Measurements from ENCODE around the gene LRRC34.

Gene LRRC34

DNA sequence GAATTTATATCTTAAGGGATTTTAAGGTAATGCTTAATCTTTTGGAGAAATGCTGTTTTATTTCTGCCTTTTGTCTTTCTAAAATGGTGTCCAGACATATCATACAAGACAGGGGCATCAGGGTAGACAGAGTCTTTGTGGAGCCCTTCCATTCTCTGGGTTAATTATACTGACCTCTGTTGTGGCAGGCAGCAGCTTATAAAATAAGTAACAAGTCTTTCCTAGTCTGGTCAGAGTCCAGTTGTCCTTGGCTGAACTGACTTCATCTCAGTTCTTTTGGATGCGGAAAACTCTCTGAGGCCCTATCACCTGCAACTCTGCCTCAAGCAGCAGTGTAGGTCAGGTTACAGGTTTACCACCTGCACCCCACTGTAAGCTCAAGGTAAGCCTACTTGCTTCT is 20.3 kb downstream of the LRRC34 start:
- Histone ChIP-seq H3K4me1 (ENCODE audit: control extremely low read depth in 1 of 4, control insufficient read depth in 4 of 4, insufficient read depth in 4 of 4, low read length in 3 of 4) (no peaks in the 10 kb centered on the region), H3K27ac (ENCODE audit: insufficient read depth in 1 of 2, low read depth in 1 of 2, low read length in 2 of 2, poor library complexity in 1 of 2, severe bottlenecking in 2 of 2) (no peak overlapping the region), H3K9me3 (ENCODE audit: control extremely low read depth in 1 of 5, control insufficient read depth in 4 of 5, insufficient read depth in 2 of 5, low read depth in 1 of 5, low read length in 4 of 5) (no peaks in the 10 kb centered on the region), H3K27me3 (replicated peaks in 2 of 5; ENCODE audit: control insufficient read depth in 4 of 5, insufficient read depth in 5 of 5, low read length in 4 of 5) (no peaks in the 10 kb centered on the region), H3K36me3 (ENCODE audit: control insufficient read depth in 4 of 4, insufficient read depth in 4 of 4, low read length in 3 of 4) (peaks cover 6 to 17% (median 11%) of the 10 kb centered on the region in 4 experiments), H3K4me3 (ENCODE audit: control insufficient read depth in 1 of 7, extremely low read depth in 1 of 7, insufficient read depth in 4 of 7, low read depth in 2 of 7, low read length in 6 of 7) (no peak overlapping the region)
- ChIA-PET POLR2A (no interaction called here), CTCF (no interaction called here)
- WGBS (ENCODE audit: insufficient coverage), result 91% methylated on average over 1 of the region's 1 CpG
- no peak for DNase-seq

DNA sequence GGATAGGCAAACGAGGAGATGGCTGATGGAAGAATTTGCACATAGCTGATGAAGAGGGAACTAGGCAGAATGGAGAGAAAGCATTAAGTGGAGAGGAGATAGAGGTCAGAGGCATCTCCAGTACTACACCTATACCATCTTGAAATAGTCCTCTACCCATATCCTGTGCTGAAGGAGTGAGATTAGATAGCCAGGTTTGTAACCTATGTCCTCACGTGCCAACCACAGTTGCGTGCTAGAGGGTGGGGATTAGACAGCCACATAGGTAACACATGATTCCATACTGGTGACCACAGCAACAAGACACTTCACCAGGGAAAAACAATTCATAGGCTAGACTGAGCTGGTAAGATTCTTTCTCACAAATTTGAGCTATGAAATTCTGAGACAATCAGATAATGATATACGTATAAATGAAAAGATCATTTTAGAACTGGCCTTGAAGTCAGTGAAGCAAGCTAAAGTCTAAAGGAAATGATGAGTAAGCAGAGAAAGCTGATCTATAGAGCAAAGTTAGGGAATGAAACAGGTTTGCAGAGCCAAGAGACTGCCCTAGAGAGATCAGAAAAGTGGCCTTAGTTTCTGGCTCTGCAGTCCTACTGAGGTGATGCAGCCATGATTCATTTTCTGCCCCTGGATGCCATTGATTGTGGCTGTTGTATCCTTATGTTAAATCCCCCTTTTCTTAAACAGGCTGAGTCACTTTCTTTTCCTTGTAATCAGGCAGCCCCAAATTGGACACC is 21.8 kb downstream of the LRRC34 start:
- no peaks in the 10 kb centered on the region for H3K27me3 ChIP-seq (replicated peaks in 2 of 5; ENCODE audit: control insufficient read depth in 4 of 5, insufficient read depth in 5 of 5, low read length in 4 of 5)
- POLR2A ChIA-PET, result no interaction called here
- peaks cover 11 to 31% (median 20%) of the 10 kb centered on the region in 4 experiments for H3K36me3 ChIP-seq (ENCODE audit: control insufficient read depth in 4 of 4, insufficient read depth in 4 of 4, low read length in 3 of 4)
- H3K4me1 ChIP-seq (ENCODE audit: control extremely low read depth in 1 of 4, control insufficient read depth in 4 of 4, insufficient read depth in 4 of 4, low read length in 3 of 4), result no peaks in the 10 kb centered on the region
- WGBS (ENCODE audit: insufficient coverage), result no CpG with 5 or more reads among the region's 4 CpGs
- H3K27ac ChIP-seq (ENCODE audit: insufficient read depth in 1 of 2, low read depth in 1 of 2, low read length in 2 of 2, poor library complexity in 1 of 2, severe bottlenecking in 2 of 2), result no peak overlapping the region
- no peaks in the 10 kb centered on the region for H3K9me3 ChIP-seq (ENCODE audit: control extremely low read depth in 1 of 5, control insufficient read depth in 4 of 5, insufficient read depth in 2 of 5, low read depth in 1 of 5, low read length in 4 of 5)
- CTCF ChIA-PET, result no interaction called here
- no peak for DNase-seq
- H3K4me3 ChIP-seq (ENCODE audit: control insufficient read depth in 1 of 7, extremely low read depth in 1 of 7, insufficient read depth in 4 of 7, low read depth in 2 of 7, low read length in 6 of 7), result no peak overlapping the region

DNA sequence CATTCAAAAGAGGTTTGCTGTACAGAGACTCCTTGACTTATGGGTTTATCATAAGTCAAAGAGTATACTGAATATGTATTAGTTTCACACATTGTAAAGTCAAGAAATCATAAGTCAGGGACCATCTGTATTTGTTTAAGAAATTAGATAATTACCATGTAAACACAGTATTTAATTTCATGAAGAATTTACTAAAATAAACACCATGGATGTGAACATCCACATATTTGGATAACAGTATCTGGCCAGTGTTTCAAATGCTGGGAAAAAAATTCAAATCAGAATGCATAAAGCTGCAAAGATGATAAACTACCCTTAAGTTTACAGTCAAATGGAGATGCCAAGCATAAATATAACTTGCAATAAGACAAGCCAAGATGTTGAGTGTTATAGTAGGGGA is 22.5 kb downstream of the LRRC34 start:
- Histone ChIP-seq H3K4me3 (ENCODE audit: control insufficient read depth in 1 of 7, extremely low read depth in 1 of 7, insufficient read depth in 4 of 7, low read depth in 2 of 7, low read length in 6 of 7) (no peak overlapping the region), H3K9me3 (ENCODE audit: control extremely low read depth in 1 of 5, control insufficient read depth in 4 of 5, insufficient read depth in 2 of 5, low read depth in 1 of 5, low read length in 4 of 5) (no peaks in the 10 kb centered on the region), H3K27me3 (replicated peaks in 2 of 5; ENCODE audit: control insufficient read depth in 4 of 5, insufficient read depth in 5 of 5, low read length in 4 of 5) (no peaks in the 10 kb centered on the region), H3K36me3 (ENCODE audit: control insufficient read depth in 4 of 4, insufficient read depth in 4 of 4, low read length in 3 of 4) (peaks cover 14 to 37% (median 24%) of the 10 kb centered on the region in 4 experiments), H3K4me1 (ENCODE audit: control extremely low read depth in 1 of 4, control insufficient read depth in 4 of 4, insufficient read depth in 4 of 4, low read length in 3 of 4) (no peaks in the 10 kb centered on the region), H3K27ac (ENCODE audit: insufficient read depth in 1 of 2, low read depth in 1 of 2, low read length in 2 of 2, poor library complexity in 1 of 2, severe bottlenecking in 2 of 2) (no peak overlapping the region)
- DNase-seq, result no peak
- ChIA-PET CTCF (interaction anchor here (1.5 kb wide), 1 partner anchor 13 kb away, joined by 4 read pairs; no protein-coding TSS in a partner anchor), POLR2A (no interaction called here)

DNA sequence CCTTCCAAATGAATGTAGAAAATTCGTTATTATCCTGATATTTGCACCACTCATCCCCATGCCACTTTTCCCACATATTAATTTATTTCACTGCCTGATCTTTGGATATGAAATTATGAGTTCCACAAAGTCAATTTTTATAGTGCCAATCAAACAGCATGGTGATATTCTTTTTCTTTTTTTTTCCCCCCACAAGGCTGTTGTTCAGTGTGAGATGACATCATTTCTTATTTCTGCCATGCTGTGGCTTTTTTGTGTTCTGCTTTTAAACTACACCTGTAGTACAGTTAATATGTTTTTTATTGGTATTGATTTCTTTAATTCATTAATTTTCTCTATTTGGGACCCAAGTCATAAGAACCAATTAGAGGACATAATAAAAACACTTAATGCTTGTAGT is 24.9 kb downstream of the LRRC34 start:
- POLR2A ChIA-PET, result no interaction called here

DNA sequence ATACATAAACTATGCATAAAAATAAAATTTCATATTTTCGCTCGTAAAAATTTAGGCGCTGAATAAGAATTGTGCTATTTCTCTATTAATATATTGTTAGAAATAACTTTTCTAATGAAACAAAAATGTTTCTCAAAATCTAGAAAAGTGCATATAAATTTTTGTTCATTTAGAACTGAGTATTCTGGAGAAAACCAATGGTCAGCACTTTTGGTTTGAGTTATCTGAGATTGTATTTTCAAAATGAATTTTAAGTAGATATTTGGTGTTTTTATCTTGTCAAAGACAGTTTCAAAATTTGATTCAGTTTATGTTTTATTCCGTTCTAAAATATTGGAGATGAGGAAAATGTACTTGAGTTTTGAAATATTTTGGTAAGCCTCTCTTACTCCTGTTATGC is 25.6 kb downstream of the LRRC34 start:
- Histone ChIP-seq H3K4me1 (ENCODE audit: control extremely low read depth in 1 of 4, control insufficient read depth in 4 of 4, insufficient read depth in 4 of 4, low read length in 3 of 4) (no peaks in the 10 kb centered on the region), H3K9me3 (ENCODE audit: control extremely low read depth in 1 of 5, control insufficient read depth in 4 of 5, insufficient read depth in 2 of 5, low read depth in 1 of 5, low read length in 4 of 5) (no peaks in the 10 kb centered on the region), H3K27ac (ENCODE audit: insufficient read depth in 1 of 2, low read depth in 1 of 2, low read length in 2 of 2, poor library complexity in 1 of 2, severe bottlenecking in 2 of 2) (no peak overlapping the region), H3K36me3 (ENCODE audit: control insufficient read depth in 4 of 4, insufficient read depth in 4 of 4, low read length in 3 of 4) (peaks cover 19 to 43% (median 30%) of the 10 kb centered on the region in 4 experiments), H3K27me3 (replicated peaks in 2 of 5; ENCODE audit: control insufficient read depth in 4 of 5, insufficient read depth in 5 of 5, low read length in 4 of 5) (no peaks in the 10 kb centered on the region), H3K4me3 (ENCODE audit: control insufficient read depth in 1 of 7, extremely low read depth in 1 of 7, insufficient read depth in 4 of 7, low read depth in 2 of 7, low read length in 6 of 7) (no peak overlapping the region)
- ChIA-PET CTCF (no interaction called here), POLR2A (no interaction called here)
- no CpG with 5 or more reads among the region's 4 CpGs for WGBS (ENCODE audit: insufficient coverage)
- no peak for DNase-seq

More for the DNA sequence above, 24.9 kb downstream of the LRRC34 start:
- no peaks in the 10 kb centered on the region for H3K27me3 ChIP-seq (replicated peaks in 2 of 5; ENCODE audit: control insufficient read depth in 4 of 5, insufficient read depth in 5 of 5, low read length in 4 of 5)
- H3K27ac ChIP-seq (ENCODE audit: insufficient read depth in 1 of 2, low read depth in 1 of 2, low read length in 2 of 2, poor library complexity in 1 of 2, severe bottlenecking in 2 of 2), result no peak overlapping the region
- CTCF ChIA-PET, result no interaction called here
- H3K9me3 ChIP-seq (ENCODE audit: control extremely low read depth in 1 of 5, control insufficient read depth in 4 of 5, insufficient read depth in 2 of 5, low read depth in 1 of 5, low read length in 4 of 5), result no peaks in the 10 kb centered on the region
- no peaks in the 10 kb centered on the region for H3K4me1 ChIP-seq (ENCODE audit: control extremely low read depth in 1 of 4, control insufficient read depth in 4 of 4, insufficient read depth in 4 of 4, low read length in 3 of 4)
- WGBS (ENCODE audit: insufficient coverage), result no CpG with 5 or more reads among the region's 1 CpG
- peak in 2 of 3 donors; percentile 11 to 27 for DNase-seq
- peaks cover 16 to 44% (median 30%) of the 10 kb centered on the region in 4 experiments for H3K36me3 ChIP-seq (ENCODE audit: control insufficient read depth in 4 of 4, insufficient read depth in 4 of 4, low read length in 3 of 4)
- H3K4me3 ChIP-seq (ENCODE audit: control insufficient read depth in 1 of 7, extremely low read depth in 1 of 7, insufficient read depth in 4 of 7, low read depth in 2 of 7, low read length in 6 of 7), result no peak overlapping the region

DNA sequence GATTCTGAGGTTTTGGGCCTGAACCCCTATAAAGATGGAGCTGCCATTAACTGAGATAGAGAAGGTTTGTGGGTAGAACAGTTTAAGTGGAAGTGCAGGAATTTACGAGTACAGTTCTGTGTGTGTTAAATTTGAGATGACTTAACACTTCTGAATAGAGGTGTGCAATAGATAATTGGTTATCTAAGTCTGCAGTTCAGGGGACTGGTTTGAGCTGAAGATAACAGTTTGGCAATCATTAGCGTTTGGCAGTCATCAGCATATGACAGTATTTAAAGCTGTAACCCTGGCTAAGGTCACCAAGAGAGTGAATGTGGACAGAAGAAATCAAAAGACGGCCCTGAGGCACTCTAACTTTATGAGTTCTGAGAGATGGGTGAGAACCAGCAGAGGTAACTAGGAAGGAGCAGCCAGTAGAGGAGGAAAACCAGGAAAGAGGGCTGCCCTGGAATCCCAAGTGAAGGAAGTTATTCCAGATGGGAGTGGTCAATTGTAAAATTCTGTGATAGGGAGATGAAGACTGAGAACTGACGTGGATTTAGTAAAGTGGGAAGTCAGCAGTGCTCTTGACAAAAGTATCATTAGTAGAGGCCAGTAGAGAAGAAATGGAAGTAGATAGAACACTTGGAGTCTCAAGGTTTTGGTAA is 31.4 kb downstream of the LRRC34 start:
- Histone ChIP-seq H3K36me3 (ENCODE audit: control insufficient read depth in 4 of 4, insufficient read depth in 4 of 4, low read length in 3 of 4) (peaks cover 17 to 68% (median 54%) of the 10 kb centered on the region in 4 experiments), H3K4me1 (ENCODE audit: control extremely low read depth in 1 of 4, control insufficient read depth in 4 of 4, insufficient read depth in 4 of 4, low read length in 3 of 4) (peaks cover 0 to 4% (median 3%) of the 10 kb centered on the region in 4 experiments), H3K27me3 (replicated peaks in 2 of 5; ENCODE audit: control insufficient read depth in 4 of 5, insufficient read depth in 5 of 5, low read length in 4 of 5) (no peaks in the 10 kb centered on the region), H3K9me3 (ENCODE audit: control extremely low read depth in 1 of 5, control insufficient read depth in 4 of 5, insufficient read depth in 2 of 5, low read depth in 1 of 5, low read length in 4 of 5) (no peaks in the 10 kb centered on the region), H3K27ac (ENCODE audit: insufficient read depth in 1 of 2, low read depth in 1 of 2, low read length in 2 of 2, poor library complexity in 1 of 2, severe bottlenecking in 2 of 2) (no peak overlapping the region), H3K4me3 (ENCODE audit: control insufficient read depth in 1 of 7, extremely low read depth in 1 of 7, insufficient read depth in 4 of 7, low read depth in 2 of 7, low read length in 6 of 7) (no peak overlapping the region)
- ChIA-PET POLR2A (no interaction called here), CTCF (interaction anchor here (1.5 to 2.0 kb wide), 2 partner anchors 13 to 18 kb away, joined by 5 read pairs; no protein-coding TSS in a partner anchor)
- WGBS (ENCODE audit: insufficient coverage), result 100% methylated on average over 4 of the region's 4 CpGs
- peak in 1 of 3 donors; percentile 30 for DNase-seq

DNA sequence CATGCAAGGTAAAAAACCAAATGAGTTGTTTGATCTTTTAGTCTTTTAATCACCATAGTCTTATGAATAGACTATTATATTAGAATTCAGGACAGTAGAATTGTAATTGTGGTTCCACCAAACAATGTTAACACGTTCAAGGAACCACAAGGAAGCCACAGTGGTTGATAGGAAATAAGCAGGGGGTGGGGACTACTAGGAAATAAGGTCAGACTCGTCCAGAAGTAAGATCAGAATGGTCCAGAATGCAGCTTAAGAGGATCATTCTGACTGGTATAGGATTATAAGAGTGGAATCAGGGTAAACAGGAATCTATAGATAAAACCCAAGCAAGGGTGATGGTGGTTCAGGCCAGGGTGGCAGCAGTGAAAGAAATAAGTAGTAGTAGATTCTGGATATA is 32.0 kb downstream of the LRRC34 start:
- POLR2A ChIA-PET, result no interaction called here
- peaks cover 0 to 9% (median 3%) of the 10 kb centered on the region in 4 experiments for H3K4me1 ChIP-seq (ENCODE audit: control extremely low read depth in 1 of 4, control insufficient read depth in 4 of 4, insufficient read depth in 4 of 4, low read length in 3 of 4)
- peaks cover 19 to 64% (median 53%) of the 10 kb centered on the region in 4 experiments for H3K36me3 ChIP-seq (ENCODE audit: control insufficient read depth in 4 of 4, insufficient read depth in 4 of 4, low read length in 3 of 4)
- WGBS (ENCODE audit: insufficient coverage), result 0% methylated on average over 2 of the region's 2 CpGs
- CTCF ChIA-PET, result interaction anchor here (1.5 to 2.0 kb wide), 2 partner anchors 13 to 17 kb away, joined by 5 read pairs; no protein-coding TSS in a partner anchor
- no peaks in the 10 kb centered on the region for H3K9me3 ChIP-seq (ENCODE audit: control extremely low read depth in 1 of 5, control insufficient read depth in 4 of 5, insufficient read depth in 2 of 5, low read depth in 1 of 5, low read length in 4 of 5)
- no peaks in the 10 kb centered on the region for H3K27me3 ChIP-seq (replicated peaks in 2 of 5; ENCODE audit: control insufficient read depth in 4 of 5, insufficient read depth in 5 of 5, low read length in 4 of 5)
- DNase-seq, result no peak
- H3K27ac ChIP-seq (ENCODE audit: insufficient read depth in 1 of 2, low read depth in 1 of 2, low read length in 2 of 2, poor library complexity in 1 of 2, severe bottlenecking in 2 of 2), result no peak overlapping the region
- no peak overlapping the region for H3K4me3 ChIP-seq (ENCODE audit: control insufficient read depth in 1 of 7, extremely low read depth in 1 of 7, insufficient read depth in 4 of 7, low read depth in 2 of 7, low read length in 6 of 7)

Measured in common myeloid progenitor, CD34-positive (primary cell).